Measurements from ENCODE around the gene DAGLB.
"Not testable (repeated sequence)": the region's sequence is repeated elsewhere in the genome, so short reads cannot be mapped to it uniquely, and the experiment has no call there.

DAGLB gene

DNA sequence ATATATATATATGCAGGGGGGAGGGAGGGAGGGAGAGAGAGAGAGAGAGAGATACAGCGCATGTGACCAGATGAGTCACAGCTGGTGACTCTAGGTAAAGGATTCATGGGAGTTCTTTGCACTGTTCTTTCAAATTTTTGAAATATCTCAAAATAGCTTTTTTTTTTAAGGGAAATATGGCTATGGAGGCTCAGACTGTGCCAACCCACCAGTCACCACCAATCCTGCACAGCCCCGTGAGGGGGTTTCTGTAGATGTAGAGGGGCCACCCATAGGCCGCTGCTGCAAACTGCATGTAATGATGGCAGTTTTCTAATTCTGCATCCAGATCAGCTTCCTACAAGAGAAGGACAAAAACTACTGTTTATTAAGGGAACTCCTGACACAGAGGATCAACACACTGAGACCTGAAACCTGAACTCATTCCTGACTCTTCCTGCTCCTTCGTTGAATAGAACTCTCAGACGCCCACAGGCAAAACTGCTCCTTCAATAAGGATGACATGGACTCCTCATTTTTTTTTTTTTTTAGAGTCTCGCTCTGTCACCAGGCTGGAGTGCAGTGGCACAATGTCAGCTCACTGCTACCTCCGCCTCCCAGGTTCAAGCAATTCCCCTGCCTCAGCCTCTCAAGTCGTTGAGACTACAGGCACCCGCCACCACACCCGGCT is 17.3 kb downstream of the DAGLB start:
- peak; percentile 39 for DNase-seq (ENCODE audit: low spot score)

- DNase-seq (ENCODE audit: low spot score), result no peak
Measured at GRCh38 chr7:6425948-6426347, 21.8 kb downstream of the DAGLB start.

GRCh38 chr7:6423942-6424701 is 23.6 kb downstream of the DAGLB start:
- no peak for DNase-seq (ENCODE audit: low spot score)

DNA sequence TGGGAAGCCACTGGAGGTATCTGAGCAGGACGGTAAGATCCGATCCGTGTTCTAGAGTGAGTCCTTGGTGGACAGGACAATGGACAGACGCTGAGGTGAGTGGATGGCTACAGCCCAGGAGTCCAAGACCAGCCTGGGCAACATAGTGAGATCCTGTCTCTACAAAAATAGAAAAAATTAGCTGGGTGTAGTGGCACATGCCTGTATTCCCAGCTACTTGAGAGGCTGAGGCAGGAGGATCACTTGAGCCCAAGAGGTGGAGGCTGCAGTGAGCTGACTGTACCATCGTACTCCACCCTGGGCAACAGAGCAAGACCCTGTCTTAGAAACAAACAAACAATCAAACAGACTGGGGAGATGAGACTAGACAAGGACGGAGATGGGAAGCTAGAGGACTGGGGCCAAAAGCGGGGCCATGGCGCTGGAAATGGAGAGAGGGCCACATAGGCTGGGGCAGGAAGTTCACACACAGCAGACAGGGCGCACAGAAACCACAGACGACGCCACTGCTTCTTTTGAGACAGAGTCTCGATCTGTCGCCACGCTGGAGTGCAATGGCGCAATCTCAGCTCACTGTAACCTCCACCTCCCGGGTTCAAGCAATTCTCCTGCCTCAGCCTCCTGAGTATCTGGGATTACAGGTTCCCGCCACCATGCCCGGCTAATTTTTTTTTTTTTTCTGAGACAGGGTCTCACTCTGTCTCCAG is 24.7 kb downstream of the DAGLB start:
- DNase-seq (ENCODE audit: low spot score), result no peak

DNA sequence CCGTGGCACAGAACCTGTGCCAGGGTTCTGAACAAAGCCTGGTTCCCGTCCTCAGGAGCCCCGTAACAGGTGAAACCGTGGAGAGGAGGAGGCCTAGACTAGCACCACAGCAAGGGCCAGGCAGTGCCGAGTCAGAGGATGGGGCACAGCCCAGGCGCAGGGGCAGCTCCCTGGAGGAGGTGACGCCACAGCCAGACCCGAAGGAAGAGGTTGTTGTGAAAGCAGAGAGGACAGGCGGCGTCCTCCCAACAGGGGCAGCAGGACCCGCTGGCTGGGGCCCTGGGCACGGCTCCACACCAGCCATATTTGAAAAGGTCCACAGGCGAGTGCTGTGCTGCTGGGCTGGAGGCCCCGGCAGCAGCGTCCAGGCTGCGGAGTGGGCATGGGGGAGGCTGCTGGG is 25.7 kb downstream of the DAGLB start:
- DNase-seq (ENCODE audit: low spot score), result no peak

GRCh38 chr7:6420680-6421079 is 27.1 kb downstream of the DAGLB start:
- DNase-seq (ENCODE audit: low spot score), result no peak

DNA sequence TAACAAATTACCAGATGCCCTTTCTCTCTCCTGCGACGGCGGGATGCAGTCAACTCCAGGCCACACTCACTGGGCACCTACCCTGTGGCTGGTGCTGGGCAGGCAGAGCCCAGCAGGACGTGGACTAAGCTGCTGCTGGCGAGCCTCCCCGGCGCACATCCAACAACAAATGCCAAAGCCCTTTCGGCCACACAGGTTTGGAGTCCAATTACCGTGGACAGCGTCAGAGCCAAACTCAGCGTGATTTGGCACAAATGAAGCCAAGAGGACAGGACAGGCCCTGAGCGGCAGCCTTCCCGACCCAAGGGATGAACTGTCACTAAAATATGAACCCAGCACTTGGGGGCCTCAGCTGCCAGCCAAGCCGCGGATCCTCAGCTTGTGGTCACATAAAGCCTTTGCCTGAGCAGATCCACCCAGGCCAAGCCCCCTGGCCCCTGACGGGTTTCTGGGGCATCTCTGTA is 28.4 kb downstream of the DAGLB start:
- DNase-seq (ENCODE audit: low spot score), result no peak

- no peak for DNase-seq (ENCODE audit: low spot score)
Measured at GRCh38 chr7:6417408-6417807, 30.3 kb downstream of the DAGLB start.

DNA sequence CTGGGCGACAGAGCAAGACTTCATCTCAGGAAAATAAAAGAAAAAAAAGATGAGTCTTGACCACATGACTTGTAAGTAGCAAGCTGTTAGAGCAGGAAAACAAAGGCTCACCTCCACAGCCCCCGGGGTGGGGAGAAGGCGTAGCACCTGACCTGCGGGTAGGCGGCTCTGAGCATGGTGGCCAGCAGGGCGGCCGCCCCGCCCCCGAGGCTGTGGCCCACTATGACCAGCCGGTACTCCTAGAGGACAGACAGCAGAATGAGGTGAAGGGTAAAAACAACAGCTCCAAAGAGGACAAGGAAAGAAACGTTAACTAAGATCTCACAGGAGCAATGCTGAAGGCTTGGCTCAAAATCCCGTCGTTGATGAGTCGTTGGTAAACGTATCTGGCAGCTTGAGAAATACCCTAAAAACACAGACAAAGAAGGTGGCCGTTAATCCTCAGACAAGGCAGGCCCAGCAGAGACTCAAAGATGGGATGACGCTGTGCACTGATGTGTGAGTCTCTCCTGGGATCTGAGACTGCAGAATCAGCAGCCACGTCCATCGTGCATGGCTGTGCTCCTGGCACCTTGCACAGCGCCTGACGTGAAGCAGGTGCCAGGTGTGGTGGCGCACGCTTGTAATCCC is 31.1 kb downstream of the DAGLB start:
- DNase-seq (ENCODE audit: low spot score), result no peak

- DNase-seq (ENCODE audit: low spot score), result no peak
Measured at GRCh38 chr7:6413637-6414036, 34.1 kb downstream of the DAGLB start.

DNA sequence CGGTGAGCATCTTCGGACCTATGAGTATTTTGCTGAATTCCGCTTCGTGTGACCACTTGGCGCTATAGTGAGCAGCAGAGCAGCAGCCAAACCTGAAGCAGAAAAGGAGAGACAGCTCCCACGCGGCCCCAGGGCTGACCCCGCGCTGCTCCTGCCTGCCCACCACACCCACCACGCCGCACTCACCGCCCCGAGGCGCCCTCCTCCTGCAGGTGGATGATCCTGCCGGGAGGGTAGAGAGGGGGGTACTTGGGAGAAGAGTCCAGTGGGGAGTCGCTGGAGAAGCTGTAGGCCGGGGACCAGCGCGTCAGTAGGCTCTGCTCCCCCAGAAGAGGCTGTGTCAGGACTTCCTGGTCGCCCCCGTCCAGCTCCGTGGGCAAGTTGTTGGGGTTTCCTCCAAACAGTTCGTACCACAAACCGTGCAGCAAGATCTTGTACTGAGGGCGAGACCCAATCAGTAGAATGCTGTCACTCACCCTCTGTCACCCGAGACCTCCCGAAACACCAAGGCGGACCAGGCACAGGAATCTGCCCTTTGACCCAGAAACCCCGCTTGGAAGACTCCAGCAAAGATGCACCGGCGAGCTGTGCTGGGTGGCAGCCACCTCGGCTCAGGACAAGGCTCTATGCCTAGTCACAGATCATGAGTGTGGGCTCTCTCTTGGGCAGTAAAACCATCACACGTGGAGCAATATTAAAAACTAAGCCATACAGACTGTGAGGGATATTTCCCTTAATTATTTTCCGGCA is 37.6 kb downstream of the DAGLB start:
- no peak for DNase-seq (ENCODE audit: low spot score)

DNA sequence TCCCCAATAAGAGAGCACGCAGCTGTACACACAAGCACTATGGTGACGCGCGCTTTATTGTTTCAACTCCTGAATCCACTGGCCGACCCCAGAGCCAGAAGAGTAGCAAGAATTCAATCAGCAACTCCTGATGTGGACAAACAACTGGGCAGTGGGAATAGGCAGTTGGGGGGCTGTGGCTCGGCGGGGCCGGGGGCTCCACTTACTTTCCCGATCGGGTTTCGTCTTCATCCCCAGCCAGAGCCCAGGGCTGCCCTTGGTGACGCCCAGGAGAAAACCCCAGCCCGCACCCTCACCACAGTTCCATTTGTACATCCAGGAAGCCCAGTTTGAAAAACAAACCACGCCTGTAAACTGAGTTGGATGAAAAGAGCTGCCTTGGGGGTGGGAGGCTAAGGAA is 38.7 kb downstream of the DAGLB start:
- no peak for DNase-seq (ENCODE audit: low spot score)

- DNase-seq (ENCODE audit: low spot score), result no peak
Measured at GRCh38 chr7:6407434-6407833, 40.3 kb downstream of the DAGLB start.

- DNase-seq (ENCODE audit: low spot score), result no peak
Measured at GRCh38 chr7:6406121-6406520, 41.6 kb downstream of the DAGLB start.

DNA sequence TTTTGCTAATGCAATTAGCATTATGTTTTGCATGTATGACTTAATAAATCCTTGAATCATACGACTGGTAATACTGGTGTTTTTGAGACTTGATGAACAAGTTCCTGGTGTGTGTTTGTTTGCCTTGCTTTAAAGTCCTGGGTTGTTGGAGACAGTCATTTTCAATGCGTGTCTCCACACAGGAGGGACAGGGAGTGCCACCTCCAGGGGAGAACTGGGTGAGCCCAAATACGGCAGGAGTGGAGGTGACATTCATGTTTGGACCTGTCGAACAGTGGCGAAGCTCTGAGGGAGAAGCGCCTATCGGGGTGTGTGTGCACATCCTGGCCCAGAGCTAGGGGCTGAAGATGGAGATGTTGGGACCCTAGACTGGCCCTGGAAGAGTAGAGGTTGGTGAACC is 43.8 kb downstream of the DAGLB start:
- no peak for DNase-seq (ENCODE audit: low spot score)

DNA sequence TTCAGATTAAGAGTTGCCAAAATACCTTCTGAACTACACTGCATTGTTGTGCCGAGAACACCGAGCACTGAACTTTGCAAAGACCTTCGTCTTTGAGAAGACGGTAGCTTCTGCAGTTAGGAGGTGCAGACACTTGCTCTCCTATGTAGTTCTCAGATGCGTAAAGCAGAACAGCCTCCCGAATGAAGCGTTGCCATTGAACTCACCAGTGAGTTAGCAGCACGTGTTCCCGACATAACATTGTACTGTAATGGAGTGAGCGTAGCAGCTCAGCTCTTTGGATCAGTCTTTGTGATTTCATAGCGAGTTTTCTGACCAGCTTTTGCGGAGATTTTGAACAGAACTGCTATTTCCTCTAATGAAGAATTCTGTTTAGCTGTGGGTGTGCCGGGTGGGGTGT is 45.0 kb downstream of the DAGLB start:
- no peak for DNase-seq (ENCODE audit: low spot score)

DNA sequence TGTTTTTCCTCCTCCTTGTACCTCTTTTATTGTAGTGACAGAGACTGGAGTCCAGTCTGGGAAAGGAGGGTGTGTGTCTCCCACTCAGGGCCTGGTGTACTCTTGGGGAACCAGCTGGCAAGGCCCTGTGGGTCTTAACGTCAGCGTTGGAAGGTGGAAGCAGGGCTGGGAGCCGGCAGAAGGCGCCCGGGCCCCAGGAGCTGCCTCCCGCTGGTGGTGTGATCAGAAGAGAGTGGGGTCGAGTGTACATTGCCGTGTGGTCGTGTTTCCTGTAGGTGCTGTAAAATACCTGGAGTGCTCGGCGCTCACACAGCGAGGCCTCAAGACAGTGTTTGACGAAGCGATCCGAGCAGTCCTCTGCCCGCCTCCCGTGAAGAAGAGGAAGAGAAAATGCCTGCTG is 45.7 kb downstream of the DAGLB start:
- DNase-seq (ENCODE audit: low spot score), result no peak

DNA sequence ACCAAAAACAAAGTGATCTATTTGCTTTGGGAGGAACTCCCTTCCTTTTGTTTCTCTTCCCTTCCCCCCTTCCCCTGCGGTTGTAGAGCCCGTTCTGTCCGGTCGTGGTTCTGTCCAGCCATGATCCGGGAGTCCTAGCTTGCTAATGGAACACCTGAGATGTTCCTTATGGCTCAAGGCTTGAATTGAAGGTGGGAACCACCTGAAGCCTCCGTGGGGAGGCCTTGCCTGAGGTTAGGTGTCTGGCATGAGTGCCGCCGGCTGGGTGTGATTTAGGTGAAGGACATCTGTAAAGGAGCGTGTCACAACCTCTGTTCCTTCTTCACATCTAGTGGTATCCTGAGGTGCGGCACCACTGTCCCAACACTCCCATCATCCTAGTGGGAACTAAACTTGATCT is 46.2 kb downstream of the DAGLB start:
- no peak for DNase-seq (ENCODE audit: low spot score)

- DNase-seq (ENCODE audit: low spot score), result not testable (repeated sequence)
Measured at GRCh38 chr7:6400243-6401105, 47.3 kb downstream of the DAGLB start.

DNA sequence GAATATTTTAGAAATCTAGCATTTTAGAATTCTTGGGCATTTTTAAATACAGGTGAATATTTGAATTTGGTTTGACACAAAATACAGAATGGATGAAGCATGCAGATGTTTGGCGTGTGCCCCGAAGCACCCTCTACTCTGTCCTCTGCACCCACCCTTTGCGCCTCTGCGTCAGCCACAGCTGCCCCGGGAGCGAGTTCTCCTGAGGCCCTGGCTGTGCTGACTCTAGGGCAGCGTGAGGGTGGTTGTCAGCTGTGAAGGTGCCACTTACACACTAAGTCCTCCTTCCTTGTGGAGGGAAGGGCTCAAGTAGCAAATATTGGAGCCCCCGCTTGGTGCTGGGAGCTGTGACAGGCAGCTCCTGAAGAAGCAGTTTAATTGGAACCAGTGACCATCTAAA is 48.4 kb downstream of the DAGLB start:
- no peak for DNase-seq (ENCODE audit: low spot score)

DNA sequence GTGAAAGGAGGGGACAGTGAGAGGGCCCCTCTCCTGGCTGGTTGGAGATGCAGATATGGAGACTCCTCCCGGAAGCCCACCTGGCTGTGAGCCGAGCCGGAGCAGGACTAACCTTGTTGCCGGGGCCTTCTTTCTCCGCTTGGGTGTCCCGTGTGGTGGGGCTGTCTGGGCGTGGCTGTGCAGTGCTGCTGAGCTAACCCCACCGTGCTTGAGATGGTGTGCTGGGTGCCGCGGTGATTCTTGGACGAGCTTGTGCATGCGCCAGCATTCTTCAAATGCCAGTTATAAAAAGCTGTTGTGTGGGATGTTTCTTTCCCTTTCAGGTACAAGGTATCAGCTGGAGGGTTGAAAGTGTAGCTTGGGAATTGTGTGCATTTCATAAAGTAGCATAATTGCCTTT is 48.8 kb downstream of the DAGLB start:
- no peak for DNase-seq (ENCODE audit: low spot score)
